Hippocampal formation (tissue), 2 donors: ENCODE data around the gene SIGLEC6.
"Not testable (repeated sequence)": the region's sequence is repeated elsewhere in the genome, so short reads cannot be mapped to it uniquely, and the experiment has no call there.

Source experiments
- DNase-seq, 2 donors: peaks; one replicate each; lab custom pipeline; 2025; lab: John Stamatoyannopoulos, UW

SIGLEC6 gene

DNA sequence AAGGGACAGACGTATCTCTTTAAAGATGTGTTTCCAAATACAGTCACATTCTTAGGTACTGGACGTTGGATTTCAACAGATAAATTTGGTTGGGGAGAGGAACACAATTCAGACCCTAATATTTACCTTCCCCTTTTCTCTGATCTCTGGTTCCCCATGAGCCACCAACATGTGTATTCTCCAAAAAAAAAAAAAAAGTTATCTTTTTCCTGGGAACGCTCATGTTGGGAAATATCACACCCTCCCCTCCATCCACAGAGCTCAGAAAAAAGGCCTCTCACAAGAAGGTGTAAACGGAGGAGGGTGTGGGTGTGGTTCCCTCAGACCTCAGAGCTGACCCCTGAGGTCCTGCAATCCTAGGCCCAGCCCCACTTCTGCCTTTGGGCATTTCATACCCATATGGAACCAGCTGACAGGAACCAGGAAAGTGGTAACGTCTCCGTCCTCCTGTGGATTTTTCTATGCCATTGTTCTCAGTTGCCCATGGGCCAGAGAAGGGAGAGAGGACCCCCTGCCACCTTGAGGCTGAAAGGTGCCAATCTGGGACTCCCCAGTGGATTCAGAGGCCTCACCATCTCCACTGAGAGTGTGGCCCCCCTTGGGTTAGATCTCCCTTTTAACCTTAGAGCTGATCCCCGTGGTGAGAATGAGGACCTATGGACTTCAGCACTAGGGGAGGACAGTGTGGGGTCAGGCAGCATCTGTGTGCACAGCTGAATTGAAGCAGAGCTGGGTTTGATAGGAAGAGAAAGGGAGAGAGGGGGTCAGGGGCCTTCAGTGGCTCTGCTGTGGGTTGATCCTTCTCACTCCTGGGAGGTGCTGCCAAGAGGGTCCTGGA is 21.4 kb downstream of the SIGLEC6 start:
- no peak for DNase-seq

DNA sequence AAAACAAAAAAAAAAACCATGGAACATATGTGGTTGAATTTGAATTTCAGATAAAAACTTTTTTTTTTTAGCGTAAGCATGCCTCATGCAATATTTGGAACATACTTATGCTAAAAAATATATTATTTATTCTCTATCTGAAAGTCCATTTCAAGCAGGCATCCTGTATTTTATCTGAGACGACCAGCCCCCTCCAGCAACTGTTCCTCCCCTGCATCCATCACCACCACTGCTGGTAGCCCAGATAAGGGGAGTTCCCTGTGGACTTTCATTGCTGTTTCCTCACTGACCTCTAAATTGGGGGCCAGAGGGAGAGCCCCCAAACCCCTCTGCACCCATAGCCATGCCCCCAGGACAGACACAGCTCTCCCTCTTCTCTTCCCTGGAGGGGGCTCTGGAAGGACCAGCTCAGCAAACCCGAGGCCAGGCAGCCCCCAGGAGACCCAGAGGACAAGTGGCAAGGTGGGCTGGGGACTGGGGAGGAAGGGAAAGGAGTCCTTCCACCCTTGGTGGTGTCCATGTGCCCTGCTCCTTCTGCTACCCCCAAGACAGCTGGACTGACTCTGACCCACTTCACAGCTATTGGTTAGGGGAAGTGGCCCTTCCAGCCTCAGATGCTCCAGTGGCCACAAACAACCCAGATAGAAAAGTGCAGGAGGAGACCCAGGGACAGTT is 23.3 kb downstream of the SIGLEC6 start:
- no peak for DNase-seq

DNA sequence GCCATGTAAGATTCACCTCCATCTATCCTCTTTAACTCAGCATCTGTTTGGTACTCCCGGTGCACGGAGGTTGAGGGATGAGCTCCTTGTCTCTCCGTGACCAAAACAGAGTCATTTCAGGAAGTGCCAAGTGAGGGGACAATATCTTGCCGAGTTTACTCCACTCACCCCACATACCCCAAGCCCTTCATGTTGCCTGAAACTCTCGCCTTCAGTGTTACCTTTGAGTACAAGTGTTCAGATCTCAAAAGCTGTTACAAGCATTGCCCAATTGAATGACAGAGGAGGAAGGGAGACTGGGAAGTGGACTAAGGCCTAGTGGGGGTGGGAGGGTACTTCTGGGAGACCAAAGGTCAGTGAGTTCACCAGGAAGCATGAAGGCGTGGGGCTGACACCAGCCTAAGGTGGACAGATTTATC is 23.8 kb downstream of the SIGLEC6 start:
- DNase-seq = no peak

DNA sequence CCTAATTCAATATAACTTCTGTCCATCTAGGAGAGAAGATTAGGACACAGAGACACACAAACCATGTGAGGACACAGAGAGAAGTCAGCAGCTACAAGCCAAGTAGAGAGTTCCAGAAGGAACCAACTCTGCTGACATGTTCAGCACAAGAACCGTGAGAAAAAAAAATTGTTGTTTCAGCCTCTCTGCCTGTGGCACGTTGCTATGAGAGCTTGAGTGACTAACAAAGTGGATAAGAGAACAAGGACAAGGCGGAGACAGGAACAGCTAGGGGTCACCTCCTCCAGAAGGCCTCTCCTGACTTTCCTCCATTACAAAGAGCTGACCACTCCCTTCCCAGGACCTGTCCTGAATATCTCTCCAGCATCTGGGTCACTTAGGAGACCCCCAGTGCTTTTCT is 24.3 kb downstream of the SIGLEC6 start:
- DNase-seq = no peak

DNA sequence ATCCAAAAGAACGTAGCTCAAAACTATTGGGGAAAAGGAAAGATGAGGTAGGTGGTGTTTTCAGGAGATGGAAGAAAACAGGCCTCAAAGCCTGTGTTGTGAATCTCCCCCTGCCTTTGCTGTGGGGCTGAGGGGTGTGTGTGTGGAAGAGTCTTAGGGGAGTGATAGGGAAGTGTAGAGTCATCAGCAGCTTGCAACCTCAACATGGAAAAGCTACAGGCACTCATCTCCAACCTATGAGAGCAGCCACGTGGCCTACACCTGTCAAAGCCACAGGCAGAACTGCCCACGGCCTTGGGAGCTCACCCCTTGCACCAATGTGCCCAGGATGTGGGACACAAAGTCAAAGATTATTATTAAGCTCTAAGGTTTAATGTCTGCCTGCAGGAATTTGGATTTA is 25.6 kb downstream of the SIGLEC6 start:
- DNase-seq = no peak

DNA sequence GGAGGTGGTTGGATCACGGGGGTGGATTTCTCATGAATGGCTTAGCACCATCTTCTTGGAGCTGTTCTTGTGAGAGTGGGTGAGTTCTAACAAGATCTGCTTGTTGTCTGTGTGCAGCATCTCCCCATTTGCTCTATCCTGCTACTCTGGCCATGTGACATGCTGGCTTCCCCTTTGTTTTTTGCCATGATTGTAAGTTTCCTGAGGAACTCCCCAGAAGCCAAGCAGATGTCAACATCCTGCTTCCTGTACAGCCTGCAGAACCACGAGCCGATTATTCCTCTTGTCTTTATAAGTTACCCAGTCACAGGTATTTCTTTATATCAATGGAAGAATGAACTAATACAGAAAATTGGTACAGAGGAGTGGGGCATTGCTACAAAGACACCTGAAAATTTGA is 27.6 kb downstream of the SIGLEC6 start:
- DNase-seq = no peak

DNA sequence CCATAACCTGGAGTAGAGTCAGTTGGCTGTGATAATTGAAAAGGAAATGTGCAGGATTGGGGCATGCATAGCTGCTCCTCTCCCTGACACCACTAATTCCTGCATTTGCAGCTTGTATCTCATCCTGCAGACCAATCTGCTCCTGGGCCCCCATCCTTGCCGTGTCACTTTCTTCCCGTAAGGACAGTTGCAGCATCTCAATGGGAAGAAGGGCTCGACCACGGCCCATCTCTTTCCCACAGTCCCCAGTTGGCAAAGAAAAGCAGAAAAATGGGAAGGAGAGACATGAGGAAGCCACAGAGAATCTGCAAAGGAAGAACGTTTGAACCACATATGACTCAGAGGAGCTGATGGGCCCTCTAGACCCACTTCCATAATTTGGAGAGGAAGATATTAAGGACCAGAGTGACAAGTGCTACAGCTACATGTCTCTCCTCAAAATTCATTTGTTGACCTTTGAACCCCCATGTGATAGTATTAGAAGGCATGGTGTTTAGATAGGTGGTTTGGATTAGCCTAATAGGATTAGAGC is 28.1 kb downstream of the SIGLEC6 start:
- DNase-seq = no peak

DNA sequence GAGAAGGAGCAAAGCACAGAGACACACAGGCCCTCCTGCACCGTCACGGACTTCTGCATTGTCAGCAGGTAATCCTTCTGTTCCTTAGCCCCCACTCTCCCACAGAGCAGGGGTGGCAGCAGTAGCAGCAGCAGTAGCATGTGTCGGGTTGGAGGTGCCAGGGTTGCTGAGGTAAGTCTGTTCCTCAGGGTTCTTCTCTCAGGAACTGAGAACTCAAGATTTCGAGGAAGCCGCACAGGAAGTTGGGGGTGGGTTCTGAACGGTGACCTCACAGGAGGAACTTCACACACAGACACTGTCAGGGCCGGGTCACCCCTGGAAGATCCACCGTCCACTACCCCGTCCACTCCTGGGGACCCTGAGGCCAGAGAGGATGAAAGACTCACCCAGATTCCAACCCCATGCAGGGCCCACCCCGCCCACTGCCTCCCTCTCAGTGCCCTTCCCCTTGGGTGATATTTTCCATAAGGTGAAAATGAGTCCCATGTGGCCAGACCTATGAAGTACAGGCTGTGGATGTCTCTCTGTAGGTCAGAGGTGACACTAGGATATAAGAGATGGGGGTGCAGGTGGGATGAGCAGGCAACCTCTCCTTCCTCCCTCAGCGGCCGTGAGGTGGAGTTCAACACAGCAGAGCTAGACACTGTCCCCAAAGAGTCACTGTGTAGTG is 29.7 kb downstream of the SIGLEC6 start, which contains the start of gene SIGLEC12:
TSS of gene SIGLEC12 (minus strand) at position 207 of the 670 bp plus-strand sequence. CDS start at position 140, 67 bp downstream.
- DNase-seq = peak in 1 of 2 donors; percentile 23

DNA sequence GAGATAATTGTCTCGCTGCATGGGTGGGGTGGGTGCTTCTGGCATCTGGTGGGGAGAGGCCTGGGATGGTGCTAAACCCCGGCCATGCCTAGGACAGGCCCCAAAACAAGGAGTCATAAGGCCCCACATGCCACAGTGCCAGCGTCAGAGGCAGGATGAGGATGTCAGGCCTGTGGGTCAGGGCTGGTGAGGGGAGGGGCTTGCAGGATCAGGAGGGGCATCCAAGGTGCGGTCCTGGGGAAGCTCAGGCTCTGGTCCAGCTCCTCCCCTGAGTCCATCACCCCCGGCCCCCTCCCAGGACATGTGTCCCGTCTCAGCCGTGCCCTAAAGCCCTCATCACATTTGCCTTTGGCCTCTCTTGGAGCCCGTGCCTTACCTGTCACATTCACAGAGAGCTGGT is 30.5 kb downstream of the SIGLEC6 start:
- DNase-seq = not testable (repeated sequence)

DNA sequence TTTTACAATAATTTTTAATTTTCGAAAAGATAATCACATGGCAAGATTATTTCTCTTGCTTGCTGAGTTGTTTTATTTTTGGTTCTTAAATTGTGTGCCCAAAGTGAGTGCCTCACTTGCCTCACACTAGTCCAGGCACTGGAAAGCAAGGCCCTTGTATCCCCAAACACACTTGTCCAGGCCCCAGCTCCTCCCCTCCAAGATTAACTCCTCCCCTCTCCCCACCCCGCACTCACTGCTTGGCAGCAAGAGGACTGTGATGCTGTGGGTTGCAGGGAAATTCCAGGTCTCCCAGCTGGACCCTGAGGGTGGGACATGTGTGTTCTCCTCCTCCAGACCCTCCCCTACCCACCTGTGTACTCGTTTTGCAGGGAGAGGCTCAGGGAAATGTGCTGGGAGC is 33.8 kb downstream of the SIGLEC6 start:
- DNase-seq = no peak

DNA sequence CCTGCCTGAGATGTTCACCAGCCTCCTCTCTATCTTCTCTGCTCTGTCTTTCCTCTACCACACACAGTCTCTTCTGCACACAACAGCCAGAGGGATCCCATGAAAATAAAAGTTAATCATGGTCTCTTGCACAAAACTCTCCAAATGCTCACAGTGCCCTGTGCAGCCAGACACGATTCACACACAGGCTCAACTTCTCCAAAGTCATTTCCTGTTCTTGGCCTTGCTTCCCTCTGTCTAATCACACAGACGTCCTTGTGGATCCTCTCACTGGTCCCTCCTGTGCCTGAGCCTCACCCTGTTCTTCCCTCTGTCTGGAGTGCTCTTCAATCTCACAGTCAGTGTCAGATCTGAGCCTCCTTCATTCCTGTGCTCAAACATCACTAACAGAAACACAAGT is 37.7 kb downstream of the SIGLEC6 start:
- no peak for DNase-seq

DNA sequence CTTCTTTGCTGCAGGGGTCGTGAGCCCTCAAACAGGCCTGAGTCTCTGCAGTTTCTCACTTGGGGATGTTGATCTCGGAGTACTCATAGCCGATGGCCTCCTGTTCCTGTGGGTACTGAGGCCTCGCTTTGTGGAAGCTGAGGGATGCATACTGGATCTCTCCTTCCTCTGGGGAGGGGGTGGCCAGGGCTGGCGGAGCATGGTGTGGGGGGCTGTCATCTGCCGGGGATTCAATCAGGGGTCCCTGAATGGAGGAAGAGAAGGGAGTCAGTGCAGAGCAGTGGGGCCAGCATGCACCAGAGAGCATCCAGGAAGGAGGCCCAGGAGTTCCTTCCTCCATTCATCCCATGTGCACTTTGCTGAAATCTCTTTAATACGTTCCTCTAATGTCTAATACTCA is 39.9 kb downstream of the SIGLEC6 start:
- DNase-seq = no peak

DNA sequence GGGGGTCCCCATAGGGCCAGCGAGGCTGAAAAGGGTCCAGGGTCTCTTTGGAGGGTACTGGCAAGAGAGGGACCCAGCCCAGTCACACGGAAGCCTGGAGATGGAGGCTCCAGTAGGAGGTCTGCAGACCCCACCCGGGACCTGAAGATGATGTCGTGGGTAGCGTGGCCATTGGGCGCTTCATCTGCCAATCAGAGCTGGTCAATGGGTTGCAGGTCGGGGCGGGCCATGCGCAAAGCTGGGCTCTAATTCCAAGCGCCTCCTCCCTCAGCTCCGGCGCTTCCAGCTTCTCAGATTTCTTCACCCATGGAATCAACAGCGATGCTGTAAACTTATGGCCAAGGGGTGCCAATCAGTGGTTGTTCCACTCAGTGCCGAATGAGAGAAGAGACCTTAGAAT is 40.8 kb downstream of the SIGLEC6 start:
- DNase-seq = no peak

DNA sequence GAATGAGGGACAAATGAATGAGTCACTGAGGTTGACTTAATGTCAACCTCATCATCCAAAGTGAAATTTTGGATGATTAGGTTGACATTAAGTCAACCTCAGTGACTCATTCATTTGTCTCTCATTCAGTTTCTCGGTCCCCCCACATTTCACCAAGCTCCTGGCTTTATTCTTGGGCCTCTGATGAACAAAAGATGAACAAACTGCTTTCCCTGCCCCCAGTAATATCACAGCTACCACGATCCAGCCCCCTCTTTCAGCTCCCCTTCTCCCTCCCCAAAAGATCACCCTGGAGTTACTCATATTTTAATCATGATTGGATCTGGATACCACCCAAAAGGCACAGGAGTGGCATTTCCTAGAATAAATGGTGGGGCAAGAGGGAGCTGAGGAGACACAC is 42.4 kb downstream of the SIGLEC6 start:
- DNase-seq = no peak

DNA sequence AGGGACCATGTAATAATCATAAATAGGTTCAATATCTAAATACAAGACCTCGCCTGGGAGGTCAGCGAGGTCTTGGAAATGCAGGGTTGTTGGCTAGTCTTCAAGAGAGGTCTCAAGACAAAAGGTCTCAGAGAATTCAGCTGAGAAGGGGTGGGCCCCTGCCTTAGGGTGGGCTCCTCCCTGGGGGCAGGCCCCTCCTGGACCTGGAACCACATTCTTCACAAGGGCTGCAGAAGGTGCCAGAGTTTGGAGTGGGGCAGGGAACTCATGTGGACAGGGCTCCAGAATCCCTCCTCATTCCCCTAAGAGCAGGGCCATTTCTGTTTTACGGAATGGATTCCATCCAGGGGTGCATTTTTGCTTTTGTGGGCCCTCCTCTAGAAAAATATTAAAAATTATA is 43.0 kb downstream of the SIGLEC6 start:
- no peak for DNase-seq

DNA sequence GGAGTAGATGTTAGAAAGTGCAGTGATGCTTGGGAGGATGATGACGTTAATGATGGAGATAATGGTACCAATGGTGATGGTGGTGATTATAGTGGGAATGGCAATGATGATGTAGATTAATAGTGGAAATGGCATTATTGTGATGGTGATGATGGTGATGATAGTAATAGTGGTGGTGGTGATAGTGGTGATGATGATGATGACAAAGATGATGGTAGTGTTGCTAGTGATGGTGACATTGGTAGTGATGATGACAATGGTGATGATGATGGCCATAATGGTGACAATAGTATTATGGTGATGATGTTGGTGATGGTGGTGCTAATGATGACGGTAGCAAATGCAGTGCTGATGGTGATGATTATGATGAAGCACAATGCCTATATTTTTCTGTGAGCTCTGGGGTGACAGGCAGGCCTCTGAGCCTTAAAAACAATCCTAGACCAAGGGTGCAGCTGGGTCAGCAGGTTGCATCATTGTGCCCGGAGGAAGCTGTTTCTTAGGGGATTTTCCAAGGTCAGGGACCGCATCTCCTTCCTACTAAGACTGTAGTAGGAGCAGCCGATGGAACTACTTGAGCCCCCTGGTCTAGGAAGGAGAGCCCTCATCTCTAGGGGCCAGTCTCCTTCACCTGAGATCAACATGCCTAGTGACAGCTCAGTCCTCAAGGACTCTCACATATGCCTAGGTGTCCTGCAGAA is 45.4 kb downstream of the SIGLEC6 start:
- DNase-seq = no peak

DNA sequence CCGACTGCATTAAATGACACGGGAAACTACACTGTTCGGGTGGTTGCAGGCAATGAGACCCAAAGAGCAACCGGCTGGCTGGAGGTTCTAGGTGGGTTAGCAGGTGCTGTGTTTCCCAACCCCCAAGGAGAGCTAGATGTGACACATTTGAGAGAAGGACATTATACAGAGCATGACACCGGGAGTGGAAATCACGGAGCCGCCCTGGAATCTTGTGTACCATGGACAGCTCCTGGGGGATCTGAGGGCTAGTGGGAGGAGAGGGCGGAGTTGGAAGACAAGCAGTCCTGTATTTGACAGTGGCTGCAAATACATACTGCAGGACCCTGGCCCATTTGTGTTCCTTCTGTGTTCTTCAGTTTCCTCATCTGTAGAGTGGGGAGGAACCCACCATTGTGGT is 50.9 kb downstream of the SIGLEC6 start:
- no peak for DNase-seq

DNA sequence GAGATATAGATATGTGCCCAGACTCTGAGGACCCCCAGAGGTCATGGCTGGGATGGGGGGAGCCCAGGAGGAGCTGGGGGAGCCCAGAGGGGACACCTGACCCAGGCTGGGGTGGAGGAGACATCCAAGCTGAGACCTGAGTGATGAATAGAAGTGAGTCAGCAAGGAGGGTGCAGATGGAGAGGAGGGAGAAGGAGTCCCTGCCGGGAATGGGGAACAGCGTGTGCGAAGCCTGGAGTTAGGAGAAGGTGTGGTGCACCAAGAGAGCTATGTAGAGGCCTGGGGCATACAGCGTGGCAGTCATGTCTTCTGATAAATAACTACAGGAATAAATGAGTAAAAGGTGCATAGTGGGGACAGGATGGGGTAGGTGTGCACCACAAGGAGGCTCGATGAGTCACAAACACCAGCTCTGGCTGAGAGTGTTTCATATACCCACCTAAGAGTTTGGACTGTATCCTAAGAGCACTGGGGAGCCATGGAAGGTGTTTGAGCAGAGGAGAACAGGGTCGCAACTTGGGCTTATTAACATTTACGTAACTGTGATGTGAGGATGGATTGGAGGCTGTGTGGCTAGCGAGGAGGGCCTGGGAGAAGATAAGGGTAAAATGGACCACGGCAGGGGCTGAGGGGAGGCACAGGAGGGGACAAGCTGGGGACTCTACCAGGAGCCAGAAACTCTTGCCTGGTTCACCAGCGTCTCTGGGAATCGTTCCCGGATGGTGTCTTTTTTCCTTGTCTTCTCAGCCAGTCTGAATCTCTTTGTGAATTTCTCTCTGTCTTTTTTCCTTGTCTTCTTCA is 51.7 kb downstream of the SIGLEC6 start:
- DNase-seq = no peak

DNA sequence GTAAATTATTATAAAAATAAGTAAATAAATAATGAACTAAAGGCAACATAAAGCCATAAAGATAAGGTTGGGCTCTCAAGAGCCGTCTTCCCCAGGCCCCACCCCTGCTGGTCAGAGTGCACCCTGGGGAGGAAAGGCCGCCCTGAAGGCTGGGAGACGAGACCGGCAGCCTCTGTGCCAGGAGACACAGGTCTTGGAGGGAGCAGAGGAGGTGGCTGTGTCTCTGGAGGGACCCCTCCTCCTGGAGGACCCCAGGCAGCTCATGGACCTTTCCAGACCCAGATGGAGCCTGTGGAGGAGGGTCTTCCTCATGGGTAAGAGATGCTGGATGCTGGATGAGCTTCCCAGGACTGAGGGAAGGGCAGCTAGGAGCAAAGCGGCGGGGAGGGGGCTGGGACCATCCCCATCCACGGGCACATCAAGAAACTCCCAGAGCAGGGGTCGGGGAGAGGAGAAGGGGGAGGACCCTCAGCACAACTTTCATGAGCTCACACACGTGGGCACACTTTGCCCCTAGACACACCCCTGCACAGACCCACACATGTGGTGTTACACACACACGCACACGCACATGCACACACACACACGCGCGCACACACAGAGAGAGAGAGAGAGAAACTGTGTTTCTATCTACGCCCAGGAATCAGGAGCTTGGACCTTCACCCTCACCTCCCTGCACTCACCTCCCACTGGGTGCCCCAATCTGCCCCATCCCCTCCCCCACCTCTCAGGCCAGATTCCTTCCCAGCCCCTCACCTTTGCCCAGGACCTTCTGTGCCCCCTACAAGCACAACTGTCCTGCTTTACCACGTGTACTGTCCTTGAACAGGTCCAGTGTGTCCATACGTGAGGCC is 52.9 kb downstream of the SIGLEC6 start, which contains the start of gene CEACAM18:
TSS of gene CEACAM18 (plus strand) at position 159 of the 854 bp plus-strand sequence.
- no peak for DNase-seq

DNA sequence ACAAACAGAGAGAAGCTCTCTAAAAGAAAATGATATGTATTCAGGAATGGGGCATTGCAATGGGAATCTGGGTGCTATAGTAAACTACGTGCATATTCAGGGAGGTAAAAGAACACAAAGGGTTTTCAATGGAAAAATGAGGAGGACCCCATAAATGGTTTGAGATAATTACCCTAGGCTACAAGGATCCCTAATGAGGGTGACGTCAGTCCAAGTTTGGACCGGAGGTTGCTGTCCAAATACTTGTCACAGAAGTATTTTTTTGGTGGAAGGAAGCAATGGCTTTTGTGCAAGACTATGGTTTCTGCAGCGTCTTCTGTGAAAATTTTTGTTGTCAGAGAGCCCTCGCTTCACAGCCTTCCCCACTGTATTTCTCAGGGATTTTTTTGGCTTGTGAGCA is 54.1 kb downstream of the SIGLEC6 start:
- DNase-seq = no peak
